OCI-LY1 (cell line): ENCODE data around the gene DIPK1B.

Source experiments
- EZH2 ChIP-seq: fragments of 200-600 bp; sonication (generic), shearing (Covaris generic); IDR thresholded peaks from 2 replicates; pipeline ENCODE4 v1.8.0; 2017; ENCODE audit warnings: borderline replicate concordance, mixed run types, mild to moderate bottlenecking, antibody characterized with exemption, low read length, moderate library complexity, mixed read lengths
- TF ChIP-seq, protein P1 (sequence below): fragments of 200-600 bp; sonication (generic), shearing (Covaris generic); IDR thresholded peaks from 2 replicates; pipeline ENCODE4 v1.5.1; 2017; ENCODE audit warnings: mild to moderate bottlenecking, antibody characterized with exemption, low read length, moderate library complexity, mixed read lengths

- TF ChIP-seq, protein P1, sequence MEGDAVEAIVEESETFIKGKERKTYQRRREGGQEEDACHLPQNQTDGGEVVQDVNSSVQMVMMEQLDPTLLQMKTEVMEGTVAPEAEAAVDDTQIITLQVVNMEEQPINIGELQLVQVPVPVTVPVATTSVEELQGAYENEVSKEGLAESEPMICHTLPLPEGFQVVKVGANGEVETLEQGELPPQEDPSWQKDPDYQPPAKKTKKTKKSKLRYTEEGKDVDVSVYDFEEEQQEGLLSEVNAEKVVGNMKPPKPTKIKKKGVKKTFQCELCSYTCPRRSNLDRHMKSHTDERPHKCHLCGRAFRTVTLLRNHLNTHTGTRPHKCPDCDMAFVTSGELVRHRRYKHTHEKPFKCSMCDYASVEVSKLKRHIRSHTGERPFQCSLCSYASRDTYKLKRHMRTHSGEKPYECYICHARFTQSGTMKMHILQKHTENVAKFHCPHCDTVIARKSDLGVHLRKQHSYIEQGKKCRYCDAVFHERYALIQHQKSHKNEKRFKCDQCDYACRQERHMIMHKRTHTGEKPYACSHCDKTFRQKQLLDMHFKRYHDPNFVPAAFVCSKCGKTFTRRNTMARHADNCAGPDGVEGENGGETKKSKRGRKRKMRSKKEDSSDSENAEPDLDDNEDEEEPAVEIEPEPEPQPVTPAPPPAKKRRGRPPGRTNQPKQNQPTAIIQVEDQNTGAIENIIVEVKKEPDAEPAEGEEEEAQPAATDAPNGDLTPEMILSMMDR: no peak
- TF ChIP-seq EZH2: no peak
These were observed 39.8 kb upstream of the DIPK1B start for GRCh38 chr9:136672431-136673087.
